Measurements from ENCODE around the gene OTX1.

GRCh38 chr2:63053081-63053888, 2.7 kb downstream of the OTX1 start:
- TF ChIP-seq CTCF (IDR thresholded peaks at IDR 0.05; ENCODE audit: low read depth, low read length): no peak
- no peak for TF ChIP-seq POLR2A (IDR thresholded peaks at IDR 0.05; ENCODE audit: extremely low read depth, insufficient read length)
- TF ChIP-seq MAX (IDR thresholded peaks at IDR 0.05; ENCODE audit: low read depth, low read length): no peak
